IMR-90 (cell line): ENCODE data around the gene ANO9. TPM values are rescaled to one million over a fixed set of nuclear protein-coding genes. Genes with fewer than 3 reads are reported as not detected.

Experiments
- ATAC-seq: fragments of 200-7000 bp; cut with Tn5 transposase; 2 replicates; pipeline ENCODE4 v1.9.1; 2020; ENCODE audit warnings: low read depth, mild to moderate bottlenecking, moderate library complexity
- BruUV-seq: library from RNA; stranded (reverse); fragments of 400-500 nt; replicated peaks from 2 replicates; lab custom pipeline; 2021; lab: Mats Ljungman, UMichigan
- CTCF ChIA-PET: fragments of 300-600 bp; formaldehyde crosslinking; extraction: SDS; loops from one replicate; lab custom pipeline; 2021; ENCODE audit warnings: antibody characterized with exemption; lab: Yijun Ruan, JAX
- POLR2A ChIA-PET: fragments of 300-600 bp; sonication (Branson Sonifier 250); formaldehyde crosslinking; loops from one replicate; lab custom pipeline; 2022; ENCODE audit warnings: antibody characterized with exemption; ENCODE audit not compliant: unreplicated experiment; lab: Charles Lee
- DNase-seq: peaks from one replicate; pipeline ENCODE4 v3.0.0; 2013
- H2AFZ ChIP-seq: replicated peaks from 2 replicates; pipeline ENCODE3; 2013; ENCODE audit warnings: low read length, mild to moderate bottlenecking; ENCODE audit not compliant: poor library complexity
- H2AK5ac ChIP-seq: 2 replicates; pipeline ENCODE4 v1.6.1; 2013; ENCODE audit warnings: low read depth, low read length, inconsistent platforms
- H2AK9ac ChIP-seq: replicated peaks from 2 replicates; pipeline ENCODE3; 2013; ENCODE audit warnings: mild to moderate bottlenecking, low read depth, low read length, moderate library complexity; ENCODE audit not compliant: poor library complexity
- H2BK120ac ChIP-seq: 2 replicates; pipeline ENCODE4 v1.6.1; 2013; ENCODE audit warnings: low read depth, low read length, inconsistent platforms
- H2BK15ac ChIP-seq: 3 replicates; pipeline ENCODE4 v1.6.1; 2013; ENCODE audit warnings: low read depth, low read length, inconsistent platforms
- H2BK20ac ChIP-seq: 2 replicates; pipeline ENCODE4 v1.6.1; 2013; ENCODE audit warnings: low read depth, mild to moderate bottlenecking, inconsistent platforms, low read length, moderate library complexity
- H2BK5ac ChIP-seq: 2 replicates; pipeline ENCODE4 v1.6.1; 2013; ENCODE audit warnings: mild to moderate bottlenecking, low read depth, low read length, inconsistent platforms; ENCODE audit not compliant: poor library complexity, severe bottlenecking
- H3K14ac ChIP-seq: replicated peaks from 2 replicates; pipeline ENCODE4 v1.6.1; 2013; ENCODE audit warnings: low read depth, low read length, inconsistent platforms
- H3K18ac ChIP-seq: 2 replicates; pipeline ENCODE4 v1.6.1; 2013; ENCODE audit warnings: low read depth, low read length, control low read depth
- H3K23ac ChIP-seq: 2 replicates; pipeline ENCODE4 v1.6.1; 2013; ENCODE audit warnings: low read depth, low read length, inconsistent platforms
- H3K27ac ChIP-seq: 2 replicates; pipeline ENCODE4 v1.5.1; 2013; ENCODE audit warnings: mild to moderate bottlenecking, control low read depth, low read length; ENCODE audit not compliant: insufficient read depth
- H3K27me3 ChIP-seq: 2 replicates; pipeline ENCODE4 v1.6.1; 2013; ENCODE audit warnings: low read length; ENCODE audit not compliant: control insufficient read depth, insufficient read depth
- H3K36me3 ChIP-seq: 2 replicates; pipeline ENCODE4 v1.6.1; 2013; ENCODE audit warnings: low read length, mixed read lengths; ENCODE audit not compliant: control insufficient read depth, insufficient read depth
- H3K4ac ChIP-seq: 2 replicates; pipeline ENCODE4 v1.6.1; 2013; ENCODE audit warnings: low read depth, low read length, inconsistent platforms
- H3K4me1 ChIP-seq: 2 replicates; pipeline ENCODE4 v1.6.1; 2013; ENCODE audit warnings: low read length, mixed read lengths; ENCODE audit not compliant: control insufficient read depth, insufficient read depth
- H3K4me2 ChIP-seq: 2 replicates; pipeline ENCODE4 v1.6.1; 2013; ENCODE audit warnings: low read depth, mild to moderate bottlenecking, control low read depth, low read length, moderate library complexity
- H3K4me3 ChIP-seq: 2 replicates; pipeline ENCODE4 v1.5.1; 2013; ENCODE audit warnings: low read depth, mild to moderate bottlenecking, control low read depth, low read length, moderate library complexity; ENCODE audit not compliant: insufficient read depth
- H3K56ac ChIP-seq: 2 replicates; pipeline ENCODE4 v1.6.1; 2013; ENCODE audit warnings: low read length, inconsistent platforms; ENCODE audit not compliant: insufficient read depth; ENCODE audit errors: extremely low read depth
- H3K79me1 ChIP-seq, 2 experiments: 2 replicates each; pipeline ENCODE4 v1.6.1; 2013; ENCODE audit warnings: low read length in 2 of 2, inconsistent platforms in 1 of 2, low read depth in 1 of 2
- H3K9ac ChIP-seq: 2 replicates; pipeline ENCODE4 v1.6.1; 2013; ENCODE audit warnings: low read depth, low read length, control low read depth
- H3K9me1 ChIP-seq: 2 replicates; pipeline ENCODE4 v1.6.1; 2013; ENCODE audit warnings: low read length, inconsistent platforms; ENCODE audit not compliant: insufficient read depth
- H3K9me3 ChIP-seq: 2 replicates; pipeline ENCODE4 v1.6.1; 2013; ENCODE audit warnings: low read length; ENCODE audit not compliant: control insufficient read depth, insufficient read depth
- H4K20me1 ChIP-seq: 2 replicates; pipeline ENCODE4 v1.6.1; 2013; ENCODE audit warnings: low read length, inconsistent platforms; ENCODE audit not compliant: insufficient read depth
- H4K5ac ChIP-seq: 2 replicates; pipeline ENCODE4 v1.6.1; 2013; ENCODE audit warnings: mild to moderate bottlenecking, low read depth, low read length, control low read depth
- H4K8ac ChIP-seq, 2 experiments: 2 replicates each; pipeline ENCODE4 v1.6.1; 2013; ENCODE audit warnings: low read depth in 2 of 2, low read length in 2 of 2, control low read depth in 1 of 2, inconsistent platforms in 1 of 2
- H4K91ac ChIP-seq: 2 replicates; pipeline ENCODE4 v1.6.1; 2013; ENCODE audit warnings: low read depth, low read length, inconsistent platforms; ENCODE audit not compliant: insufficient read depth
- BHLHE40 ChIP-seq: fragments of 150-350 bp; IDR thresholded peaks from 2 replicates; pipeline ENCODE4 v1.6.1; 2016; ENCODE audit warnings: mild to moderate bottlenecking, low read depth, low read length
- CEBPB ChIP-seq: IDR thresholded peaks from 2 replicates; pipeline ENCODE4 v1.6.1; 2012; ENCODE audit warnings: low read depth, low read length, improper control_type of control experiment
- CHD1 ChIP-seq: IDR thresholded peaks from 2 replicates; pipeline ENCODE4 v1.6.1; 2012; ENCODE audit warnings: low read depth, low read length, improper control_type of control experiment
- CTCF ChIP-seq: conservative IDR thresholded peaks from 2 replicates; pipeline ENCODE4 v1.5.1; 2012; ENCODE audit warnings: mild to moderate bottlenecking, low read depth, low read length, improper control_type of control experiment
- ELK1 ChIP-seq: fragments of 150-350 bp; IDR thresholded peaks from 2 replicates; pipeline ENCODE4 v1.6.1; 2016; ENCODE audit warnings: low read depth, mild to moderate bottlenecking, low read length, moderate library complexity, borderline replicate concordance
- FOS ChIP-seq: fragments of 150-350 bp; IDR thresholded peaks from 2 replicates; pipeline ENCODE4 v1.6.1; 2016; ENCODE audit warnings: low read depth, low read length
- MAFK ChIP-seq: IDR thresholded peaks from 2 replicates; pipeline ENCODE4 v1.6.1; 2012; ENCODE audit warnings: low read depth, low read length, improper control_type of control experiment
- MAZ ChIP-seq: IDR thresholded peaks from 2 replicates; pipeline ENCODE4 v1.6.1; 2012; ENCODE audit warnings: low read depth, mild to moderate bottlenecking, low read length, improper control_type of control experiment, moderate library complexity, borderline replicate concordance
- MXI1 ChIP-seq: IDR thresholded peaks from 2 replicates; pipeline ENCODE4 v1.6.1; 2012; ENCODE audit warnings: low read depth, mild to moderate bottlenecking, low read length, moderate library complexity, borderline replicate concordance
- NFE2L2 ChIP-seq: fragments of 150-350 bp; IDR thresholded peaks from 2 replicates; pipeline ENCODE4 v1.6.1; 2016; ENCODE audit warnings: low read depth, mild to moderate bottlenecking, low read length
- POLR2A ChIP-seq: IDR thresholded peaks from 2 replicates; pipeline ENCODE4 v1.6.1; 2012; ENCODE audit warnings: mild to moderate bottlenecking, low read depth, low read length
- RAD21 ChIP-seq: IDR thresholded peaks from 2 replicates; pipeline ENCODE4 v1.6.1; 2012; ENCODE audit warnings: low read length, improper control_type of control experiment
- RCOR1 ChIP-seq: IDR thresholded peaks from 2 replicates; pipeline ENCODE4 v1.6.1; 2012; ENCODE audit warnings: mild to moderate bottlenecking, low read length, improper control_type of control experiment; ENCODE audit not compliant: insufficient replicate concordance
- RFX5 ChIP-seq: IDR thresholded peaks from 2 replicates; pipeline ENCODE4 v1.8.0; 2012; ENCODE audit warnings: low read depth, mild to moderate bottlenecking, low read length, moderate library complexity
- USF2 ChIP-seq: fragments of 150-350 bp; IDR thresholded peaks from 2 replicates; pipeline ENCODE4 v1.6.1; 2017; ENCODE audit warnings: mild to moderate bottlenecking, antibody characterized with exemption, low read length, low read depth
- WGBS, 2 experiments: methylation state at CpG; one replicate each; pipeline versions ENCODE4 v1.1.5 to v1.1.7; 2013; ENCODE audit warnings: missing lambda C conversion rate in 2 of 2; ENCODE audit not compliant: insufficient read length in 1 of 2; ENCODE audit errors: extremely low coverage in 2 of 2; 5-methylcytosine and 5-hydroxymethylcytosine counted together
- dilution Hi-C: fragments of 300-500 bp; cut with HindIII; formaldehyde crosslinking; loops from one replicate; pipeline ENCODE4 v1.14.3; 2018; ENCODE audit warnings: low sequenced_read_pairs; ENCODE audit not compliant: unreplicated experiment
- in situ Hi-C: fragments of 300-500 bp; cut with MboI; formaldehyde crosslinking; loops from 3 replicates; pipeline ENCODE4 v1.14.3; 2019; ENCODE audit warnings: low sequenced_read_pairs, inconsistent platforms, mixed read lengths
- intact Hi-C: fragments of 100-400 bp; cut with micrococcal nuclease; formaldehyde crosslinking; loops from 2 replicates; pipeline ENCODE4 v1.10.0; 2022
- polyA plus RNA-seq, 3 experiments: library from polyadenylated mRNA; depleted of rRNA; stranded (reverse); fragments of >200 nt; gene quantifications; 2 replicates each; pipeline ENCODE4 v1.2.3, GENCODE V29; 2012; ENCODE audit warnings: low replicate concordance in 1 of 3
- total RNA-seq: library from RNA; depleted of rRNA; stranded (reverse); fragments of >200 nt; gene quantifications from 2 replicates; pipeline ENCODE4 v1.2.3, GENCODE V29; 2012

ANO9 gene
- total and polyA plus RNA-seq, 2 of the 4 experiments (the other 2 are of a cell fraction) = not detected

- no peaks in the 10 kb centered on the region for H3K27me3 ChIP-seq
- 0 out of 2 replicates have a peak, but pooled peaks cover 7% of the 10 kb centered on the region for H3K9me1 ChIP-seq
- no peaks in the 10 kb centered on the region for H3K4me1 ChIP-seq
- dilution Hi-C loops (no loop called here), in situ Hi-C loops (no loop called here), intact Hi-C loops (no loop called here)
- ChIA-PET CTCF (no interaction called here), POLR2A (no interaction called here)
- no peak overlapping the region for H4K5ac ChIP-seq
- no peak overlapping the region for H3K27ac ChIP-seq
- no peak overlapping the region for H3K56ac ChIP-seq
- no peak overlapping the region for H4K91ac ChIP-seq
- no peak overlapping the region for H3K4ac ChIP-seq
- WGBS, 2 experiments = 100% methylated on average over 6 of the region's 16 CpGs; no CpG with 5 or more reads in 1 of the 2 experiments
- no peak overlapping the region for H2AK5ac ChIP-seq
- DNase-seq (no peak), ATAC-seq (no peak)
- no peak overlapping the region; the same call in 1 of the 2 replicates for H3K9ac ChIP-seq
- peaks cover 31% of the 10 kb centered on the region for H3K36me3 ChIP-seq
- H3K14ac ChIP-seq = no peak overlapping the region
- H2BK120ac ChIP-seq = no peak overlapping the region
- H4K8ac ChIP-seq = no peak overlapping the region
- no peak overlapping the region for H2AK9ac ChIP-seq
- H2BK20ac ChIP-seq = no peak overlapping the region
- H2AFZ ChIP-seq = peak overlapping the region; percentile 21
- no peak overlapping the region for H3K18ac ChIP-seq
- H3K4me2 ChIP-seq = no peak overlapping the region
- H3K79me1 ChIP-seq = peaks cover 8 to 51% of the 10 kb centered on the region in 2 experiments
- no TSS peak for BruUV-seq
- peaks cover 19% of the 10 kb centered on the region for H4K20me1 ChIP-seq
- H3K4me3 ChIP-seq = no peak overlapping the region
- H2BK5ac ChIP-seq = no peak overlapping the region
- H3K23ac ChIP-seq = no peak overlapping the region
- H3K9me3 ChIP-seq = no peaks in the 10 kb centered on the region
- no peak overlapping the region for H2BK15ac ChIP-seq
- TF ChIP-seq BHLHE40 = no peak
- TF ChIP-seq ELK1 = no peak
- no peak for TF ChIP-seq MXI1
- no peak for TF ChIP-seq FOS
- TF ChIP-seq POLR2A = no peak
- TF ChIP-seq RFX5 = no peak
- TF ChIP-seq RCOR1 = no peak
- no peak for TF ChIP-seq RAD21
- no peak for TF ChIP-seq USF2
- no peak for TF ChIP-seq CEBPB
- TF ChIP-seq NFE2L2 = no peak
- TF ChIP-seq MAZ = no peak
- TF ChIP-seq MAFK = no peak
- no peak for TF ChIP-seq CTCF
- no peak for TF ChIP-seq CHD1
Measured at GRCh38 chr11:462107-462890, 20.5 kb upstream of the ANO9 start.
